Aorta (tissue), 5 donors: ENCODE measurements around the gene PDE8A. TPM values are rescaled to one million over a fixed set of nuclear protein-coding genes. Genes with fewer than 3 reads are reported as not detected.
"Not testable (repeated sequence)": the region's sequence is repeated elsewhere in the genome, so short reads cannot be mapped to it uniquely, and the experiment has no call there.

Source experiments
- ATAC-seq: fragments of 200-7000 bp; cut with Tn5 transposase; one replicate; pipeline ENCODE4 v1.9.1; 2022; ENCODE audit warnings: moderate library complexity; ENCODE audit not compliant: low FRiP score
- DNase-seq, 2 donors: peaks; one replicate each; pipeline ENCODE4 v3.0.0-alpha.2; 2020
- H3K27ac ChIP-seq, 2 donors: one replicate each; pipeline ENCODE4 v1.5.1; 2013; ENCODE audit warnings: low read length in 2 of 2, mild to moderate bottlenecking in 2 of 2, moderate library complexity in 2 of 2, control low read depth in 1 of 2, inconsistent platforms in 1 of 2, low read depth in 1 of 2
- H3K27me3 ChIP-seq, 2 donors: one replicate each; pipeline ENCODE4 v1.6.1; 2013; ENCODE audit warnings: control low read depth in 1 of 2, low read length in 1 of 2, mild to moderate bottlenecking in 1 of 2, moderate library complexity in 1 of 2; ENCODE audit not compliant: insufficient read depth in 2 of 2, control insufficient read depth in 1 of 2
- H3K36me3 ChIP-seq, 2 donors: one replicate each; pipeline ENCODE4 v1.6.1; 2013; ENCODE audit warnings: control low read depth in 1 of 2, low read length in 1 of 2, mild to moderate bottlenecking in 1 of 2; ENCODE audit not compliant: insufficient read depth in 2 of 2, control insufficient read depth in 1 of 2
- H3K4me1 ChIP-seq, 2 donors: one replicate each; pipeline ENCODE4 v1.6.1; 2013; ENCODE audit warnings: low read length in 2 of 2, control low read depth in 1 of 2, mild to moderate bottlenecking in 1 of 2, moderate library complexity in 1 of 2; ENCODE audit not compliant: insufficient read depth in 2 of 2, control insufficient read depth in 1 of 2
- H3K4me3 ChIP-seq, 2 donors: one replicate each; pipeline ENCODE4 v1.5.1; 2013; ENCODE audit warnings: low read length in 2 of 2, control low read depth in 1 of 2, mild to moderate bottlenecking in 1 of 2
- H3K9me3 ChIP-seq: one replicate; pipeline ENCODE4 v1.6.1; 2013; ENCODE audit warnings: mild to moderate bottlenecking, low read length; ENCODE audit not compliant: control insufficient read depth
- WGBS, 2 donors: extraction: QIAGEN DNeasy Blood & Tissue Kit; methylation state at CpG; one replicate each; pipeline ENCODE4 v1.1.7; 2013; 5-methylcytosine and 5-hydroxymethylcytosine counted together
- intact Hi-C, 2 donors: fragments of 100-400 bp; cut with DNase I; formaldehyde crosslinking; loops; one replicate each; pipeline versions ENCODE4 v1.14.2 to v1.15.0; 2022
- polyA plus RNA-seq, 2 donors: library from polyadenylated mRNA; stranded (reverse); fragments of 200-250 nt; gene quantifications; one replicate each; pipeline ENCODE4 v1.2.3, GENCODE V29; 2013
- total RNA-seq, 2 donors: library from RNA; stranded (reverse); fragmentation: NEBNext Ultra II Directional; extraction: Animal tissue kit (Norgen Biotek cat#: 25700); gene quantifications; one replicate each; pipeline ENCODE4 v1.2.1, GENCODE V29; 2021
- donor health status: healthy with polysubstance abuse.
- donor health status: Bipolar disorder and iron deficiency.
- donor health status: DM: no; HTN: no; CAD: no.
- donor health status: DM: no; HTN: no; CAD: no.
- donor health status: DM: yes; HTN: yes; CAD: no.

Gene PDE8A
- total and polyA plus RNA-seq, 4 donors, result 8.5 to 71.1 (median 46.6) TPM

GRCh38 chr15:85008474-85009260, 27.0 kb downstream of the PDE8A start:
- no peaks in the 10 kb centered on the region for H3K36me3 ChIP-seq
- DNase-seq (no peak), ATAC-seq (no peak)
- H3K9me3 ChIP-seq, result no peaks in the 10 kb centered on the region
- no peaks in the 10 kb centered on the region for H3K4me1 ChIP-seq
- H3K27ac ChIP-seq, result no peak overlapping the region
- WGBS, 2 donors, result 74 to 81% methylated on average over 5 of the region's 5 CpGs
- H3K4me3 ChIP-seq, result no peak overlapping the region
- H3K27me3 ChIP-seq, result no peaks in the 10 kb centered on the region
- intact Hi-C loops, result no loop called here

GRCh38 chr15:85009435-85009834, 27.8 kb downstream of the PDE8A start:
- no peak for ATAC-seq
- Histone ChIP-seq H3K27me3 (no peaks in the 10 kb centered on the region), H3K36me3 (no peaks in the 10 kb centered on the region), H3K4me1 (no peaks in the 10 kb centered on the region), H3K4me3 (no peak overlapping the region), H3K27ac (no peak overlapping the region), H3K9me3 (no peaks in the 10 kb centered on the region)
- DNase-seq, result no peak
- intact Hi-C loops, result no loop called here
- 40 to 46% methylated on average over 2 of the region's 2 CpGs for WGBS, 2 donors

GRCh38 chr15:85010071-85010385, 28.4 kb downstream of the PDE8A start:
- ATAC-seq (no peak), DNase-seq (no peak)
- Histone ChIP-seq H3K9me3 (no peaks in the 10 kb centered on the region), H3K4me3 (no peak overlapping the region), H3K27me3 (no peaks in the 10 kb centered on the region), H3K27ac (no peak overlapping the region), H3K4me1 (no peaks in the 10 kb centered on the region), H3K36me3 (no peaks in the 10 kb centered on the region)
- intact Hi-C loops, result no loop called here

- WGBS, 2 donors, result 0 to 1% methylated on average over 3 of the region's 3 CpGs
- Histone ChIP-seq H3K27ac (peak overlapping the region; percentile 73 to 87), H3K4me3 (no peak overlapping the region), H3K9me3 (no peaks in the 10 kb centered on the region), H3K27me3 (no peaks in the 10 kb centered on the region), H3K36me3 (no peaks in the 10 kb centered on the region), H3K4me1 (no peaks in the 10 kb centered on the region)
- DNase-seq, result no peak
- ATAC-seq, result peak; percentile 73
- intact Hi-C loops, result no loop called here
These were observed 28.9 kb downstream of the PDE8A start for GRCh38 chr15:85010386-85011159.

- no peaks in the 10 kb centered on the region for H3K4me1 ChIP-seq
- intact Hi-C loops, result no loop called here
- DNase-seq, result no peak
- 2 to 3% methylated on average over 3 of the region's 3 CpGs for WGBS, 2 donors
- ATAC-seq, result no peak
- no peaks in the 10 kb centered on the region for H3K9me3 ChIP-seq
- H3K4me3 ChIP-seq, result no peak overlapping the region
- H3K36me3 ChIP-seq, result no peaks in the 10 kb centered on the region
- peak overlapping the region in 1 of 2 donors; percentile 70 for H3K27ac ChIP-seq
- H3K27me3 ChIP-seq, result no peaks in the 10 kb centered on the region
These were observed 29.5 kb downstream of the PDE8A start for GRCh38 chr15:85011160-85011571.

GRCh38 chr15:85011724-85012123, 30.1 kb downstream of the PDE8A start:
- H3K4me3 ChIP-seq, H3K9me3 ChIP-seq, H3K27ac ChIP-seq, ATAC-seq, H3K36me3 ChIP-seq, H3K27me3 ChIP-seq, intact Hi-C loops, H3K4me1 ChIP-seq, DNase-seq: not testable (repeated sequence)
- 92 to 96% methylated on average over 1 of the region's 2 CpGs for WGBS, 2 donors

GRCh38 chr15:85013785-85014184, 32.1 kb downstream of the PDE8A start:
- Histone ChIP-seq H3K36me3 (no peaks in the 10 kb centered on the region), H3K4me3 (no peak overlapping the region), H3K27ac (no peak overlapping the region), H3K9me3 (no peaks in the 10 kb centered on the region), H3K27me3 (no peaks in the 10 kb centered on the region), H3K4me1 (no peaks in the 10 kb centered on the region)
- 94 to 95% methylated on average over 4 of the region's 4 CpGs for WGBS, 2 donors
- ATAC-seq (no peak), DNase-seq (no peak)
- intact Hi-C loops, result no loop called here

GRCh38 chr15:85014932-85015331, 33.3 kb downstream of the PDE8A start:
- intact Hi-C loops, result no loop called here
- ATAC-seq (no peak), DNase-seq (no peak)
- H3K27ac ChIP-seq, result no peak overlapping the region
- no peaks in the 10 kb centered on the region for H3K4me1 ChIP-seq
- H3K9me3 ChIP-seq, result no peaks in the 10 kb centered on the region
- 78 to 79% methylated on average over 6 of the region's 6 CpGs for WGBS, 2 donors
- no peak overlapping the region for H3K4me3 ChIP-seq
- H3K36me3 ChIP-seq, result no peaks in the 10 kb centered on the region
- H3K27me3 ChIP-seq, result no peaks in the 10 kb centered on the region

- no peak overlapping the region for H3K27ac ChIP-seq
- no peak overlapping the region for H3K4me3 ChIP-seq
- no peaks in the 10 kb centered on the region for H3K27me3 ChIP-seq
- no peaks in the 10 kb centered on the region for H3K4me1 ChIP-seq
- DNase-seq (no peak), ATAC-seq (no peak)
- H3K36me3 ChIP-seq, result no peaks in the 10 kb centered on the region
- intact Hi-C loops, result no loop called here
- no peaks in the 10 kb centered on the region for H3K9me3 ChIP-seq
These were observed 34.6 kb downstream of the PDE8A start for GRCh38 chr15:85016275-85016674.
